Stimulated activated CD4-positive, alpha-beta T cell treated with anti-CD3 and anti-CD28 coated beads, TNF-alpha, amount 100 ng/mL, for 48 hours (primary cell): ENCODE measurements around the gene ATAD3B.
"Not testable (repeated sequence)": the region's sequence is repeated elsewhere in the genome, so short reads cannot be mapped to it uniquely, and the experiment has no call there.

Source experiments
- DNase-seq, 3 donors: peaks; one replicate each; pipeline ENCODE4 v3.0.0-alpha.2; 2020; ENCODE audit warnings: low read depth in 3 of 3

Gene ATAD3B, protein sequence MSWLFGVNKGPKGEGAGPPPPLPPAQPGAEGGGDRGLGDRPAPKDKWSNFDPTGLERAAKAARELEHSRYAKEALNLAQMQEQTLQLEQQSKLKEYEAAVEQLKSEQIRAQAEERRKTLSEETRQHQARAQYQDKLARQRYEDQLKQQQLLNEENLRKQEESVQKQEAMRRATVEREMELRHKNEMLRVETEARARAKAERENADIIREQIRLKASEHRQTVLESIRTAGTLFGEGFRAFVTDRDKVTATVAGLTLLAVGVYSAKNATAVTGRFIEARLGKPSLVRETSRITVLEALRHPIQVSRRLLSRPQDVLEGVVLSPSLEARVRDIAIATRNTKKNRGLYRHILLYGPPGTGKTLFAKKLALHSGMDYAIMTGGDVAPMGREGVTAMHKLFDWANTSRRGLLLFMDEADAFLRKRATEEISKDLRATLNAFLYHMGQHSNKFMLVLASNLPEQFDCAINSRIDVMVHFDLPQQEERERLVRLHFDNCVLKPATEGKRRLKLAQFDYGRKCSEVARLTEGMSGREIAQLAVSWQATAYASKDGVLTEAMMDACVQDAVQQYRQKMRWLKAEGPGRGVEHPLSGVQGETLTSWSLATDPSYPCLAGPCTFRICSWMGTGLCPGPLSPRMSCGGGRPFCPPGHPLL

GRCh38 chr1:1471389-1472052 is at the start of gene ATAD3B:
TSS of gene ATAD3B (plus strand) at chr1:1471765. CDS start at chr1:1471885, 120 bp downstream.
- DNase-seq: peak; percentile 89 to 96 (median 92)

- DNase-seq: no peak
Observed at GRCh38 chr1:1421907-1422464, 49.6 kb upstream of the ATAD3B start.

DNA sequence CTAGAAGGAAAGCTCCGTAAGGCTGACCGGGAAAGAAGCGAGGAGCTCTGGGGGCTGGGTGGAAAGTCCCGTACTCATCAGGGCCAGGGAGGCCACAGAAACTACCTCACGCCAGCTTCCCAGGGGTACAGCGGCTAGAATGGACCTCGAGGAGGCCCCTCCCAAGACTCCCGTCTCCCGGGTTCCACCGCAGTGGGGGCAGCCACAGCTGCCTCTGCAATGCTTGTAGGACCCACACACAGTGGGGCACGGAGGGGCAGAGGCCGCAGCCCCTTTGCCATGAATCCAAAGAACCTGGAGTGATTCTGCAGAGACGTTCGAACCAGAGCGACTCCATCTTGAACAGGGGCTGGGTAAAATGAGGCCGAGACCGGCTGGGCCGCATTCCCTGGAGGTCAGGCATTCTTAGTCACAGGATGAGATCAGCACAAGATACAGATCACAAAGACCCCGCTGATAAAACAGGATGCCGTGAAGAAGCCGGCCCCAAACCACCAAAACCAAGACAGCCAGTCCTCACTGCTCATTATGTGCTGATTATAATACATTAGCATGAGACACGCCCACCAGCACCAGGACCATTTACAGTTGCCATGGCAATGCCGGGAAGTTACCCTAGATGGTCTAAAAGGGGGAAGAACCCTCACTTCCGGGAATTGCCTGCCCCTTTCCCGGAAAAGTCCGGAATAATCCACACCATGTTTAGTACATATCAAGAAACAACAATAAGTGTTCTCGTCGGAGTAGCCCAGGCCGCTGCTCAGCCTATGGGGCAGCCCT is 48.9 kb upstream of the ATAD3B start:
- no peak for DNase-seq

DNA sequence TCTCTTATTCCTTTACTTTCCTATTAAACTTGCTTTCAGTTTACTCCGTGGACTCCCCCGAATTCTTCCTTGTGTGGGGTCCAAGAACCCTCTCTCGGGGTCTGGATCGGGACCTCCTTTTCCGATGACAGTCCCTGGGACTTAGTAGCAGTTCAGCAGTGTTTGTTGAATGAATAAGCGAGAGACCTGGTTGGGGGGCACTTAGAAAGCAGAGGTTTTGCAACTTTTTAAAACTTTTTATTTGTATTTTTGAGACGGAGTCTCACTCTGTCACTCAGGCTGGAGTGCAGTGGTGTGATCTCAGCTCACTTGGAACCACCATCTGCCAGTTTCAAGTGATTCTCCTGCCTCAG is 48.3 kb upstream of the ATAD3B start:
- no peak for DNase-seq

GRCh38 chr1:1424707-1425106 is 46.9 kb upstream of the ATAD3B start:
- DNase-seq: no peak

DNA sequence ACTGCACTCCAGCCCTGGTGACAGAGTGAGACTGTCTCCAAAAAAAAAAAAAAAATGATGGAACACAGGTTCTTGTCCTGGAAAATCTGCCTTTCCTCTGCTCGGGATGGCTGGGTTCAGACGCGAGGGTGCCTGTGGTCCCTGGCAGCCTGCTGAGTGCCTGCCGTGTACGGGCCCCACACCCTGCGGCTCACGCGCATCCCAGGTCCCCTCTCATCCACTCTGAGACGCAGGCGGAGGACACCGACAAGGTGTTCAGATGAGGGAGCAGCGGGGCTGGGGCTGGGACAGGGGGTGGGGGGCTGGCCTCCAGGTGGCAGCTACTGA is 46.2 kb upstream of the ATAD3B start:
- no peak for DNase-seq

DNA sequence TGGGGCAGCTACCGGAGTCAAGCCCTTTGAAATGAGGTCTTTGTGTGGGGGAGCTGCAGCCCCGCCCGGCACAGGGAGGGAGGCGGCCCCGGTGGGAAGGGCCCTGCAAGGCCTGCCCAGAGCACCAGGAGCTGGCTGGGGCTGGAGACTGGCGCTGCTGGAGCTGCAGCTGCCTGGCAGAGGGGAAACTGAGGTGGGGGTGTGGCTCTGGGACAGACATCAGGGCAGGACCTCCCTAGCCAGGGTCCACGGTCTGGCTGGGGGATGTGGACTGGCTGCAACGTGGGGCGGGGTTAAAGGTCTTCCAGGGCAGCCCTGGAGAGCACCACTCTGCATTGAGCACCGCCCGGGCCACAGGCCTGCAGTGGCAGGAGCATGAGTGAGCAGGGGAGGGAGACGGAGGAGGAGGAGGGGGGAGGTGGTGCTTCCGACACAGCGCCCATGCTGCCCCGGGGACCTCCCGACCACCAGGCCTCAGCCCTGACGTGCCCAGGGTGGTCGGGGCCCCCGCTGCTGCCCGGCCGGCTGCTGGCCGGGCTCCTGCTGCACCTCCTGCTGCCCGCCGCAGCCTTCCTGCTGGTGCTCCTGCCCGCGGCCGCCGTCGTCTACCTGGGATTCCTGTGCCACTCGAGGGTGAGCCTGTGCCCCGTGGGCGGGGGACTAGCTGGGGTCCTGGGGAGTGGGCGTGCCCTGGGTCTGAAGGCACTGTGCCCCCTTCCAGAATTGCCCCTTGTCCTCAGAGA is 45.6 kb upstream of the ATAD3B start:
- no peak for DNase-seq

- no peak for DNase-seq
Observed at GRCh38 chr1:1426496-1427105, 45.0 kb upstream of the ATAD3B start.

DNA sequence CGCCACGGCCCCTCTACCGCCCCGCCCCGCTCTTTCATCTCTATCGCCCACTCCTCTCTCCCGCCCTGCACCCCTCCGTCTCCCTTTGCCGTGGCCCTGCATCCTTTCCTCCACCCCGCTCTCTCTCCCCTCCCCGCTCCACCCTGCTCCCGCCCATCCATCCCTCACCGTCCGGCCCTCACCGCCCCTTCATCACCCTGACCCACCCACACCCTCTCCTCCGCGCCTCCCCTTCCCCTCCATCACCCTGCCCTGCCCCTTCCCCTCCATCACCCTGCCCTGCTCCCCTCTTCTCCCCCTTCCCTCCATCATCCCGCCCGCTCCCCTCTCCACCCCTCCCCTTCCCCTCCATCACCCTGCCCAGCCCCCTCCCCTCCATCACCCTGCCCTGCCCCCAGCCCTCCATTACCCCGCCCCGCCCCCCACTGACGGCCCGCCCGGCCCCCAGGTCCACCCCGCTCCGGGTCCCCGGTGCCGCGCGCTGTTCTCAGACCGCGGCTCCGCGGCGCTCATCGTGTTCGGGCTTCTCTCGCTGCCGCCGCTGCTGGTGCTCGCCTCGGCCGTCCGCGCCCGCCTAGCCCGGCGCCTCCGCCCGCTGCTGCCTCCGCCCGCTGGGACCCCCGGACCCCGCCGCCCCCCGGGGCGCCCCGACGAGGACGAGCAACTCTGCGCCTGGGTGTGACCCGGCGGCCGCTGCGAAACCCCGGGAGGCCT is 44.3 kb upstream of the ATAD3B start:
- DNase-seq: no peak

- DNase-seq: no peak
Observed at GRCh38 chr1:1427820-1428148, 43.8 kb upstream of the ATAD3B start.

DNA sequence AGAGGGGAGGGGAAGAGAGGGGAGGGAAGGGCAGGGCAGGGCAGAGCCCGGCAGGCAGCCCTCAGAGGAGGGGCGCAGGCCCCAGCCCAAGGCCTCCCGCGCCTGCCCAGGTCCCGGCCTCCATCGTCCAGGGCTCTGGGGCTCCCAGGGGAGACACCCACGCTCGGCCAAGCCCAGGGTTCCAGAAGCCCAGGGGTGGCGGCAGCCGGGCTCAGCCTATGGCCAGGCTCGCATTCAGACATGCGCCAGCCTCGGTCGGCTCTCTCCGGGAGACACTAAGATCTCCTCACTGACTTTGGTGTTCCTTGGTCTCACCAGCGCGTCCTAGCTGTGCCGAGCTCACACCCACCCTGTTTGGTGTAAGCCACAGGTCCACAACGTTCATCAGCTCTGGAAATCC is 43.4 kb upstream of the ATAD3B start:
- no peak for DNase-seq

- not testable (repeated sequence) for DNase-seq
Observed at GRCh38 chr1:1428967-1429366, 42.6 kb upstream of the ATAD3B start.

GRCh38 chr1:1429671-1430073 is 41.9 kb upstream of the ATAD3B start:
- DNase-seq: no peak

DNA sequence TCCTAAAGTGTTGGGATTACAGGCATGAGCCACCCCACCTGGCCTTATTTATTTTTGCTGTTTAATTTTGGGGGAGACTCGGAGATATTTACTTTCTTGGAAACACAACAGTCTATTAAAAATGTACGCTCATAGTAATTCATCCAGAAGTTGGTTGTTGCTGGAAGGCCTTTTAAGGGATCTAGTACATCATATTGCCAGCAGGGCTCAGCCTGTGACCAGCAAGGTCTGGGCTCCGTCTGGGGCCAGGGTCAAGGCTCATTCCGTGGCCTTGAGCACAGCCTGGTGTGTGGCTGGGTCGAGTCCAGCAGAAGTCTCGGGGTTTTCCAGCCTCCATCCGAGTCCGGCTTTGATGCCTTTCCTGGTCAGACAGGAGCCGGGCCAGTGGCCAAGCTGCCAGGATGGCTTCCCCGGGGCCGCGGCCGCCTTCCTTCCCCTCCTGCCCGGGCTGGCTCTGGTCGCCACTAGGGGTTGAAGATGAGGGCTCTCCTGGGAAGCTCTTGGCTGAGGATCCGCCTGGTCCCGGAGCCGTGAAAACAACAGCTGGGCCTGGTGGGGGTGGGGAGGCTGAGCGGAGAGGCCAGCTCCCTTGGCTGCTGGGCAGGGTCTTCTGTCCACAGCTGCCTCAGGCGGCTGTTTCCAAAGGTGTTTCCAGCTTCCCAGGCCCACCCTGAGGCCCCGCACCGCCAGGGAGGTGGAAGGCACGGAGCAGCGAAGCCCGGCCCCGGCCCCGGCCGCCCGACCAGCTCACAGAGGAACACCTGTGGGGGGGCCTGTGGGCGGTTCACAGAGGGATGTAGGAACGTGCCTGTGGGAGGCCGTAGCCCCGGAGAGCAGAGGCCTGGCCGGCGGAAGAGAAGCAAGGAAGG is 41.2 kb upstream of the ATAD3B start:
- DNase-seq: no peak

- DNase-seq: no peak
Observed at GRCh38 chr1:1430992-1431844, 40.3 kb upstream of the ATAD3B start.

- no peak for DNase-seq
Observed at GRCh38 chr1:1431845-1432273, 39.7 kb upstream of the ATAD3B start.

- DNase-seq: no peak
Observed at GRCh38 chr1:1432274-1432950, 39.2 kb upstream of the ATAD3B start.
